NCI-H1105 (cell line): ENCODE data around the gene SNRK.

Experiments used
- DNase-seq: peaks from one replicate; lab custom pipeline; 2025; lab: John Stamatoyannopoulos, UW

The SNRK gene

DNA sequence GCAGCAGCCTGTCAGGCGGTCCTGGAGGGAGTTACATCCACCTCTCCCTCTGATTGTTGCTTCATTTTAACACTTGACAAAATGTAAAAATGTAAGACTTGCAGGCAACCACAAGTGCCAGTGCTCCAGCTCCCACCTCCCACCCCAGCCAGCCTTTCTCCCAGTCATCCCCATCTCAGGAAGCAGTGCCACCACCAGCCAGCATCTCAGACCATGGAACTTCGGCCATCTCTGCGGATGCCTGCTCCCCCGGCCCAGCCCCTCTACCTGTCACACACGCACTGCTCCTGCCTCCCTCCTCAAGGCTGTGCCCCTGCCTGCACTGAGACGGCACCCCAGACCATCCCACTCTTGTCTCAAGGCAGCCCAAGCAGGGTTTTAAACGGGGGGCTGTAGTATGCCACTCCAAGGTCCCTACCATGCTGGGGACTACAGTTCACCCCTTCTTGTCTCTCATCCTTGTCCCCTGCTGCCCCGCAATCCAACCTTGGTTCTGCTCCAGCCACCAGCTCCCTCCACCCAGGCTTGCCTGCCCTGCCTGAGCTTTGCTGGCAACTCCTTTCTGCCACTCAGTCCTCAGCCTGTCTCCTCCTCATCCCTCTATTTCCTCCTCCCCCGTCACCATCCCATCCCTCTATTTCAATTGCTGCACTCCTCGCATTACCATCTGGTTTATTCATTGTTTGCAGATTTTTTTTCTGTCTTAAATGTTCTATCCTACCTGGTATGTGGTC is 85.8 kb downstream of the SNRK start:
- no peak for DNase-seq

DNA sequence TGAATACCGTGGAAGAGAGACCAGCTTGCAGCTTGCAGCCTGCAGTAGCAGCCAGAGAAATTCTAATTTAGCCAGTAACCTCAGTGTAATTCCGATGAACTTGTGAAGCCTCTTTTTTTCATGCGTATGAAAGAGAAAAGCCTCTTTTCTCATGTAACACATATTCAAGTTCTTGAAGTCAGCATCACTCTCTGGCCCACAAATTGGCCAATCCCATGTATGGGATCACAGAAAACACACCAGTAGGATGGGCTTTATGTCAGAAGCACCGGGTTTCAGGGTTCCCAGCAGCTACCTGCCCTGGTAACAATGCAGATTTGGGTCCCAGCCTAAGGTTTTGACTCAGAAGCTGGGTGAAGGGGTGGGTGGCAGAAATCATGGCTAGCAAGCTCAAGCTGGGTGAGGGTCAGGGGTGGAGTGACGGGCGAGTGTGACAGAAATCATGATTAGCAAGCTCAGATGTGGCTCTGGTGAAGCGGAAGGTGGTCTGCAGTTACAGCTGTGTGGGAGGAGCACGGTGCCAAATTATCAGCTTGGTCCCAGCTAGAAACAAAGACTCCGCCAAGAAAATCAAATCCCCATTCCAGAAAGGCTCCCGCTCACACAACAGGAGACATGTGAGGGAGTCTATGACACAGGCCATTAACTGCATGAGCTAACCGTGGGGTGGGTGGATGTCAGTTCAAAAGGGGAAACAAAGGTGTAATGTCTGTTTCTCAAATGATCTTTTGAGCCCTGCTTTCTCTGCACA is 86.6 kb downstream of the SNRK start:
- DNase-seq: no peak

DNA sequence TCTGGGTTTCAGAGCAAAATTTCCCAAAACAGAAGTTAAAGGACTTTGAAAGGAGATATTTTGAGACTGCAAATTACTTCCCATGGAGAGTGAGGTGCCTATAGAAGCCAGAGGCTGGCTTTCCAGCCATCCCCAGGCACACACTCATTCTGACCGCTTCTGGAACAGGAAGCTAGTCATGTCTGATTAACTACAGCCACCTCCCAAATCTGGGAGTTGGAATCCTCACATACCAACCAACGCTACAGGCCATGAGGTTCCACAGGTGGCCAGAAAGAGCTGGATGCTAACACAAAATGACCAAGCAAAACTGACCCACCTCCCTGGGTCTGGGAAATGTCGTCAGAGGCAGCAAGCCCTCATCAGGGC is 87.2 kb downstream of the SNRK start:
- DNase-seq: no peak

DNA sequence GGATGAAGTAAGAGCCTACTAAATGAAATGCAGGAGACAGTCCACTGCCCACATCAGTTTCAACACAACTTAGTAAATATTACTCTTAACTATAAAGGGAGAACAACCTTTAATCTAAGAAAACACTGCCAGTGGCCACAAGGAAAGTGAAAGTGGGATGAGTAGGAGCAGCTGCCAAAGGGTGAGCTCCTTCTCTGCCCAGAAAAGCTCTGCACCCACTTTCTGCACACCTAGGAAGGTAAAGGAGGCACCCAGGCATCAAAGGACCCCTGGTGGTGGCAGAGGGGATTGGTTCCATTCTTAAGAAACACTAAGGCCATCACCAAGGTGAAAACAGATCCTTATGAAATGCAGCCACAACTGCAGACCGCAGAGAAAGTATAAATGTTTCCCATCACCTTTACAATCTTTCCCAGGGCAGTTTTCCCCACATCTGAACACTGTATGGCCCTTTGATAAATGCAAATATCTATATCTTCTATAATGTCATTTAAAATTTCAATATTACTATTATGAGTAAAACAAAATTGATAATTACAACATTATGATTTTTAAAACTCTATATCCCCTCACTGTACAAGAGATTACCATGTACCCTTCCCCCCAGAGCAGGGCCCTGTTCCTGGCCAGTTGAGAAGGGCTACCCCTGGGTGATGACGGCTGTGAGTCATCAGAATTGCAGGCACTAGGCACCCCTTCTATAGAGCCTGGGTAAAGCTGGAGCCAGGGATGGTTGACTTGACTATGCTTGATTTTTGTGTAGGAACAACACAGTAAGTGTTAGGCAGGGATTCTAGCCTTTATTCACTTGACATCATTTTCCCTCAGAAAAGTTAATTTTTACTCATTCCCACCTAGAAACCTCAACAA is 92.0 kb downstream of the SNRK start:
- DNase-seq: peak; percentile 2

DNA sequence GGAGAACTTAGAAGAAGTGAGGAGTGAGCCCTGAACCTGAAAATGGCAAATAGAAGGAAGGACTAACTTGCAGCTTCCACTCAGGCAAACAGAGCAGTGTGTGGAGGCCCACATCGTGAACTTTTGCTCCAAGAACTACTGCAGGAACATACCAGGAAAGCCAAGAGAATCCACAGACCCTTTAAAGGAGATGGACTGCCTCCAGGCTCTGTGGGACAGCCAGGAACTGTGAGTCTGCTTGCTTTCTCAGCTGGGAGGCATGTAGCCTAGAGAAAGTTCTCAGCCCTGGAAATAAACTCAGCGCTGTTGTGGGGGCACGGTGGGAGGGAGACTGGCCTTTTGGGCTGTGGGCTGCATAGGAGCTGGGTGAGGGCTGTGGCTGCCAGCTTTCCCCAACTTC is 93.0 kb downstream of the SNRK start:
- no peak for DNase-seq

DNA sequence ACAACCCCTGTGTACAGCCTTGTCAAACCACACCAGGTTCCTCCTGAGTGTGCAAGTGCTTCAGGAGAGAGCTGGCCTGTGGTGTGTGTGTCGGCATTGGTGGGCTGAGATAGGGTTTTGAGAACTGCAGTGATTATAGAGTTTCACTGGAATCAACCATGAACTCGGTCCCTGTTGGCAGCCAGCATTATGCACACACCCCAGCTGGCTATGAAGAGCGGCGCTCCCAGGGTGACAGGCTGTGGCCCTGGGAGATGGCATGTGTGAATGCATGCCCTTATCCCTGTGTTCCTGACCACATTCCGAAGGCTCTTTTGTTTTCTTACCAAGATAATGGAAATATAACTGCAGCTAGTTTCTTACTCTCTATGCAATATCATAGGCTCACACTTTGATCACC is 101.8 kb downstream of the SNRK start:
- DNase-seq: no peak

DNA sequence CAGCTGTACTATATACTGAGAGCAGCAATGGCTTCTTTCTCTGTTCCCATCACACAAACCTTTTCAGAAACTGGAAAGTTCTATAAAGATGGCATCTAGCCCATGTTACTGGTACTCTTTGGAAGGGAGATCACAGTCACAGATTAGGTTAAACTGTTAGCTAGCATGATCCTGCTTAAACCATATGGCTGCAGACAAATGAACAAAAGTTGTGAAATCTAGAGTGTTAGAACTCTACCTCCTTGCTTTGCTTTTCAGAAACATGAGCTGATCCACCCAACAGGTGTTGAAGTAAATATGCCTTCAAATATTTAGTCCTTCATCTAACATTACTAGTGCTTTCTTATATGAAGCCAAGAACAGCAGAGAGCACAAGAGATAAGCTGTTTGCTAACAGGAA is 102.6 kb downstream of the SNRK start:
- DNase-seq: no peak

DNA sequence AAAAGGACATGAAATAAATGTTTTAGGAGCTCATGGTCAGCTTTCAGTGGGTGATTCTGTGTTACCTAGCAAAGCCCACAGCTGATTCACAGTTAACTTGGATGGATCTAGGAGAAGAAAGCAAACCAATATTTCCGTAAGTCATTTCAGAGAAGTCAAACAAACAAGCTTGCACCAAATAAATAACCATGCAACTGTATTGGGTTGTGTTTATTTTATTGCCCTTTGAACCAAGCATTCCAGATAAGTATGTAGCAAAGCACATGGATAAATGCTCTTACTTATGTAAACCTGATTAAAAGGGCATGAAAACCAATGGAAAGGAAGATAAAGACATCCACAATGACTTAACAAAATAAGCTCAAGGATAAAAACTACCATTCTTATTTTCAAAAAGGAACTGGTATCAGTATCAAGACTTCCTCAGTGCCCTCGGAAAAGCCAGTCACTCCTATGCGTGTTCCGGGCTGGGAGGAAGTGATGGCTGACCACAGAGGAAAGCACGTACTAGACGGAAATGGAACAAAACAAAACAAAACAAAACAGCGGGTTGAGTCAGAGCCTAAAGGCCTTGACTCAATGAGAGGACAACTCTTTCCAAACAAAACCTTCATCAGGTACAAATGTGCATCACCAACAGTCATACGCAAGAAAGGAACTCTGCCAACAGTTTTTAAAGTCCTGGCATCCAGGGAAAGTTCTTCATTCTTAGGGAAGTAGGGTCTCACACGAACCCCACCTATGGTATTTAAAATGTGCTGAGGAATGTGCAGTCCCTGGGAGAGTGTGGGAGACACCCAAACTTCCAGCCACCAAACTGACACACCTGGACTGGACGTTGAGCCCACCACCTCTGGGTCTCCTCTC is 103.3 kb downstream of the SNRK start:
- DNase-seq: no peak

DNA sequence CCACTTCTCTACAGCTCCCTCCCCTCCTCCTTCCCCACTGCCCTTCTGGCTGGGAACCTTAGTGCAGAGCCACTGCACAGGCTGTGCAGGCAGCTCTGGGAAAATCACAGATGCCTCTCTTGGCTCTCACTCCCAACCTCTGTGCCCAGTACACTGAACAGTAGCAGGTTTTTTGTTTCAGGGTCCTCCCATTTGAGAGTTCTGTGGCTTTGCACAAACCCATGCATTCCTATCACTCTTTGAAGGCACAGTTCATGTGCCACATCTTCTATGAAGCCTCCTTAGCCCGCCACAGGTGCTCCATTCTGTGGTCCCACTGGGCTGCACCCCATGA is 103.9 kb downstream of the SNRK start:
- DNase-seq: no peak

DNA sequence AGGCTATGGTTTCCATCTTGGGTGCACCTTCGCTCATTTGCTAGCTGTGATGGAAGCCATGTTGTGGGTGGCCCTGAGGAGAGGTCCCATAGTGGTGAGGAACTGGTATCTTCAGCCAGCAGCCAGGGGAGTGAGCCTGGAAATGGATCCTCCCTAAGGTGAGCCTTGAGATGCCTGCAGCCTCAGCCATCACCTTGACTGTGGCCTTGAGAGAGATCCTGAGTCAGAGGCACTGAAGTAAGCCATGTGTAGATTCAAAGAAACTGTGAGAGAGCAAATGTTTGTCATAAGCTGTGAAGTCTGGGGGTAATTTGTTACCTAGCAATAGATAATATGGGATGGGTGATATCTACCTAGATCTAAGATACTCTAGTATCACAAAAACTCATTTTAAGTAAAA is 105.3 kb downstream of the SNRK start:
- no peak for DNase-seq

DNA sequence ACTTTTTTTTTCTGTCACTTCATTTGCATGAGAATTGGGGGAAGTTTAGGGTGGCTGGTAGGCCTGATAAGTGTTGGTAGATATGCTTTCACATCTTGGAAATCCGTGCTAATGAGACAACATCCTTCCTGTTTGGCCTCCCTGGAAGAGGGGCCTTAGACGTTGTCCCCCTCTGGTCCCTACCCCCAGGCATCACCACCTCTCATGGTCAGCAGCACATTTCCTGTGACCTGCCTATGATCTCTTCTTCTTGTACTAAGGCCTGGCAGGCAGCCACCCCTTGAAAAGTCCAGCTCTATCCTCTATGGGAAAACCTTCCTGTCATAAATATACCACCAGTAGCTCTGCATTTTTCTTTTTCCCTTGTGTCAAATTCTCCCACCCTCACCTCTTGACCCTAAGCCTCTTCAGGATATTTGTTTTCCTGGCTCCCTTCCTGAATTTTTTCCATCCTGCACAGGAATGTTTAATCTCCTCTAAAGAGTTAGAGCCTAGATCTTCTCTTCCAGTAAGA is 107.8 kb downstream of the SNRK start:
- DNase-seq: no peak

DNA sequence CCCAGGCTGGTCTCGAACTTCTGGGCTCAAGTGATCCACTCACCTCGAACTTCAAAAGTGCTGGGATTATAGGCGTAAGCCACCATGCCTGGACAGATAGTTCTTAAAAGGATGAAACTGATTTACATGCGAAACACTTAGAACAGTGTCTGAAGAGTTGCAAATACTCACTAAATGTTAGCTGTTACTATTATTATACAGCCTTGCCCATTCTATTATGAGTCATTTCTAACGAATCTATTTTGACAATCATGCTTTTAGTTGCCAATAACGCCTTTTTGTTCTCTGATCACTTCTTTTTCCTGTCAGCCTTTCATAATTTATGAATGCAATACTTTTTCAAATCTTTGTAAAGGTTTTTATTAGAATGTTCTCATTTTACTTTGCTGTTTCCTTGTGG is 112.7 kb downstream of the SNRK start:
- no peak for DNase-seq

DNA sequence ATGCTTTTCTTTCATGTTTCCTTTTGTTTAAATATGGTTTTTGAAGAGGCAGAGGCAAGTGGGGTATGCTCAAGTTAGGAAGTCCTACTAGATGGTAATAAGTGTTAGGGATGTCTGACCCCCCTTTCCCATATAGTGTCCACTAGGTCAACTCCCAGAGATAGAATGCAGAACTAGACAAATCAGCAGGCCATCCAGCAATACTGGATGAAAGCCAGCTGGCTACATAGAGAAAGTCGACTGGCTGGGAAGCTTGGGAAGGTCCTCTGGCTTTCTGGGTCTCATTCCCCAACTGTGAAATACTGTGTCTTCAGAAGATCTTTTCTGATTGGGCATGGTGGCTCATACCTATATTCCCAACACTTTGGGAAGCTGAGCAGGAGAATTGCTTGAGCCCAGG is 113.8 kb downstream of the SNRK start:
- no peak for DNase-seq
